Endothelial cell of umbilical vein (primary cell): ENCODE measurements around the gene ULK4.

ENCODE experiments used
- JUN ChIP-seq: IDR thresholded peaks from 2 replicates; pipeline ENCODE4 v1.6.1; 2011; ENCODE audit warnings: borderline replicate concordance, low read depth; ENCODE audit not compliant: insufficient read length, insufficient read depth
- POLR2A ChIP-seq: IDR thresholded peaks from 2 replicates; pipeline ENCODE4 v1.6.1; 2012; ENCODE audit warnings: low read depth, mild to moderate bottlenecking, control low read depth, low read length
- TF ChIP-seq, protein P1 (sequence below), 2 donors: IDR thresholded peaks; 1 replicate in 1 of 2; 2 replicates in 1 of 2; pipeline ENCODE4 v1.5.1; 2011; ENCODE audit warnings: low read length in 2 of 2, mild to moderate bottlenecking in 2 of 2, moderate library complexity in 2 of 2, control low read depth in 1 of 2, inconsistent platforms in 1 of 2, low read depth in 1 of 2; ENCODE audit not compliant: insufficient read depth in 1 of 2; ENCODE audit errors: extremely low read depth in 1 of 2
- TF ChIP-seq, protein P2 (sequence below): IDR thresholded peaks from 2 replicates; pipeline ENCODE4 v1.6.1; 2011; ENCODE audit not compliant: insufficient read depth, insufficient read length

DNA sequence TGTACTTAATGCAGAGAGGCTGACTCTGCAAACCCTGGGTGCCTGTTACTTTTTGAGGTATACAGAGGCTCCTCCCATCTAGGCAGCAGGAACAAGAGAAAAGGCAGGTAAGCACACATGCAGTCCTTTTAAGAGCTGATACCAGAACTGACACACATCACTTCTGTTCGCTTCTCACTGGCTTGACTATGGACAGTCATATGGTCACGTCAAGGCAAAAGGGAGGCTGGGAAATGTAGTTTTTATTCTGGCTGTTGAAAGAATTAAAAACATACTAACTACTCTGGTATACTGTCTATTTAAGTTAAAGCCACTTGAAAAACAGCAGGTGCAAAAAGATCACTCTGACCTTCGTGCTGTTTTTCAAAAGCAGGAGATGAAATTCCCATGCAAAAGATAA is 544.3 kb downstream of the ULK4 start:
- TF ChIP-seq POLR2A, result no peak
- TF ChIP-seq, protein P1, sequence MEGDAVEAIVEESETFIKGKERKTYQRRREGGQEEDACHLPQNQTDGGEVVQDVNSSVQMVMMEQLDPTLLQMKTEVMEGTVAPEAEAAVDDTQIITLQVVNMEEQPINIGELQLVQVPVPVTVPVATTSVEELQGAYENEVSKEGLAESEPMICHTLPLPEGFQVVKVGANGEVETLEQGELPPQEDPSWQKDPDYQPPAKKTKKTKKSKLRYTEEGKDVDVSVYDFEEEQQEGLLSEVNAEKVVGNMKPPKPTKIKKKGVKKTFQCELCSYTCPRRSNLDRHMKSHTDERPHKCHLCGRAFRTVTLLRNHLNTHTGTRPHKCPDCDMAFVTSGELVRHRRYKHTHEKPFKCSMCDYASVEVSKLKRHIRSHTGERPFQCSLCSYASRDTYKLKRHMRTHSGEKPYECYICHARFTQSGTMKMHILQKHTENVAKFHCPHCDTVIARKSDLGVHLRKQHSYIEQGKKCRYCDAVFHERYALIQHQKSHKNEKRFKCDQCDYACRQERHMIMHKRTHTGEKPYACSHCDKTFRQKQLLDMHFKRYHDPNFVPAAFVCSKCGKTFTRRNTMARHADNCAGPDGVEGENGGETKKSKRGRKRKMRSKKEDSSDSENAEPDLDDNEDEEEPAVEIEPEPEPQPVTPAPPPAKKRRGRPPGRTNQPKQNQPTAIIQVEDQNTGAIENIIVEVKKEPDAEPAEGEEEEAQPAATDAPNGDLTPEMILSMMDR (IDR thresholded peaks at IDR 0.05; ENCODE audit: extremely low read depth in 1 of 2, insufficient read depth in 1 of 2, low read depth in 1 of 2, low read length in 2 of 2), result no peak
- TF ChIP-seq, protein P2, sequence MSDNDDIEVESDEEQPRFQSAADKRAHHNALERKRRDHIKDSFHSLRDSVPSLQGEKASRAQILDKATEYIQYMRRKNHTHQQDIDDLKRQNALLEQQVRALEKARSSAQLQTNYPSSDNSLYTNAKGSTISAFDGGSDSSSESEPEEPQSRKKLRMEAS, result no peak
- no peak for TF ChIP-seq JUN
